ENCODE results near the gene PHC3. TPM values are rescaled to one million over a fixed set of nuclear protein-coding genes. Genes with fewer than 3 reads are reported as not detected.

PHC3 gene
- total and polyA plus RNA-seq, 2 of the 13 experiments (the other 11 are each of a cell fraction or from before 2014, with no cell fraction given) = 24.1 to 49.0 TPM

- Histone ChIP-seq H3K27me3 (ENCODE audit: control insufficient read depth in 1 of 2, insufficient read depth in 2 of 2, low read length in 2 of 2) (no peaks in the 10 kb centered on the region; a peak in 1 of 5 replicates), H3K4me3 (replicated peaks in 1 of 3; ENCODE audit: insufficient read depth in 1 of 3, low read depth in 2 of 3, low read length in 3 of 3) (no peak overlapping the region), H3K79me2 (ENCODE audit: insufficient read depth, low read length) (peaks cover 27% of the 10 kb centered on the region), H3K9ac (ENCODE audit: insufficient read depth, low read depth, low read length) (no peak overlapping the region), H3K4me2 (ENCODE audit: low read depth, low read length) (no peak overlapping the region), H3K27ac (ENCODE audit: extremely low read length, insufficient read depth, low read length) (no peak overlapping the region), H2AFZ (ENCODE audit: low read length) (no peak overlapping the region), H3K9me3 (ENCODE audit: low read length) (no peaks in the 10 kb centered on the region), H4K20me1 (ENCODE audit: insufficient read depth, low read length) (no peaks in the 10 kb centered on the region), H3K4me1 (ENCODE audit: insufficient read depth, low read length) (peaks cover 21% of the 10 kb centered on the region), H3K36me3 (replicated peaks in 1 of 2; ENCODE audit: control insufficient read depth in 1 of 2, insufficient read depth in 2 of 2, low read length in 2 of 2) (no peaks in the 10 kb centered on the region)
- ATAC-seq = no peak
- ChIA-PET POLR2A (no interaction called here), CTCF (ENCODE audit: low intra/inter-chr PET ratio, low total read pairs) (no interaction called here)
- no TSS peak for BruUV-seq (replicated peaks)
- 94% methylated on average over 4 of the region's 4 CpGs for WGBS (ENCODE audit: low lambda C conversion rate)
- intact Hi-C loops (cut with micrococcal nuclease; ENCODE audit: unreplicated experiment) (no loop called here), in situ Hi-C loops (cut with HindIII; ENCODE audit: extremely low pct_ligation_motif_present, low pct_unique_long_range_greater_than_20kb) (no loop called here)
- no peak for TF ChIP-seq ZNF512B (CRISPR knock-in tag; IDR thresholded peaks at IDR 0.05; ENCODE audit: borderline replicate concordance)
- no peak for TF ChIP-seq MED1 (CRISPR knock-in tag; IDR thresholded peaks at IDR 0.05)
- TF ChIP-seq BCL6 (CRISPR knock-in tag; IDR thresholded peaks at IDR 0.05) = no peak
- no peak for TF ChIP-seq SALL1 (CRISPR knock-in tag; IDR thresholded peaks at IDR 0.05)
- TF ChIP-seq ZNF567 (CRISPR knock-in tag; IDR thresholded peaks at IDR 0.05; ENCODE audit: borderline replicate concordance) = no peak
- TF ChIP-seq ZNF75D (CRISPR knock-in tag; IDR thresholded peaks at IDR 0.05; ENCODE audit: borderline replicate concordance) = no peak
- no peak for TF ChIP-seq HNRNPH1 (optimal IDR thresholded peaks at IDR 0.05; ENCODE audit: low read depth, low read length)
- TF ChIP-seq ARNTL (CRISPR knock-in tag; IDR thresholded peaks at IDR 0.05) = no peak
- no peak for TF ChIP-seq KAT8 (CRISPR knock-in tag; IDR thresholded peaks at IDR 0.05)
- TF ChIP-seq ZGPAT (CRISPR knock-in tag; IDR thresholded peaks at IDR 0.05) = no peak
- TF ChIP-seq TAF1 (CRISPR knock-in tag; IDR thresholded peaks at IDR 0.05) = no peak
- TF ChIP-seq SMC3 (IDR thresholded peaks at IDR 0.05; ENCODE audit: low read length) = no peak
- TF ChIP-seq ZNF597 (CRISPR knock-in tag; IDR thresholded peaks at IDR 0.05) = no peak
- TF ChIP-seq ZNF362 (CRISPR knock-in tag; IDR thresholded peaks at IDR 0.05; ENCODE audit: borderline replicate concordance) = no peak
- no peak for DNase-seq (ENCODE audit: low spot score)
- no peak for FAIRE-seq
Measured at GRCh38 chr3:170220871-170221270, 39.3 kb upstream of the PHC3 start.
